Stimulated activated CD4-positive, alpha-beta T cell treated with anti-CD3 and anti-CD28 coated beads, Interleukin-2, amount 100 ng/mL, for 24 hours (primary cell): ENCODE results near the gene IMMP2L.

Experiments used
- DNase-seq, 2 donors: peaks; one replicate each; pipeline ENCODE4 v3.0.0-alpha.2; 2020

The IMMP2L gene

DNA sequence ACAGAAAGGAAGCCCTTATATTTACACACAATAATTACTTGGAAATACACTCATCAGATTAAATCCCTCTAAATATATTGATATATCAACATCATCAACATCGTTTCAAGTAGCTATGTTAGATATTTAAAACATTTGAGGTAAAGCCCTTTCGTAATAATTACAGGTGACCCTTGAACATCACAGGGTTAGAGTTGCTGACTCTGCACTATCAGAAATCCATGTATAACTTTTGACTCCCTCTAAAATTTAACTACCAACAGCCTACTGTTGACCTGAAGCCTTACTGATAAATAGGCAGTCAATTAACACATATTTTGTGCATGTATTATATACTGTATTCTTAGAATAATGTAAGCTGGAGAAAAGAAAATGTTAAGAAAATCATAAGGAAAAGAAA lies 505.9 kb downstream of the IMMP2L start:
- DNase-seq: no peak

DNA sequence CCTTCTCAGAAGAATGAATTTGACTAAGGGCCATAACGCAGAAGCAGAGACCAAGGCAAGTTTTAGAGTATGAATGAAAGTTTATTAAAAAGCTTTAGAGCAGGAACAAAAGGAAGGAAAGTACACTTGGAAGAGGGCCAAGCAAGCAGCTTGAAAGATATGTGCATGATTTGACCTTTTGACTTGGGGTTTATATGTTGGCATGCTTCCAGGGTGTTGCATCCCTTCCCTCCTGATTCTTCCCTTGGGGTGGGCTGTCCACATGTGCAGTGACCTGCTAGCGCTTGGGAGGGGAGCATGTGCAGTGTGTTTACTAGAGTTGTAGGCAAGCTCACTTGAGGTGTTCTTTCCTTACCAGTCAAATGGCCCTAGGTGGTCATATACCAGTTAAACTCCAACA lies 509.3 kb downstream of the IMMP2L start:
- DNase-seq: no peak

DNA sequence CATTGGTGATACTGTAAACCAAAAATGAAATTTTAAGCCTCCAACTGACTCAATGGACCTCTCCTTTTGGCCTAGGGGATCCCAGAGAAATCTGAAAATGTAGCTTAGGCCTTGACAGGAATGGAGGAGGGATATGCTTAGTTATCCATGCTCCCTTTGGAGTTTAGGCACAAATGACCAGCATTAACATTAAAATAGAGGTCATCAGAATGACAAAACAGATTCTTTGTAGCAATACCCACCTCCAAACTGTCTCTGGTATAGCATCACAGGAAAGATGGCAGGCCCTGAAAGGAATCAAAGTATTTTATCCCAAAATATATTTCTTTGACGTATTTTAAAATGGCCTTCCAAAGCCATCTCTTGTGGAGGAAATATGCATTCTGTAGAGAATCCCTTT lies 510.5 kb downstream of the IMMP2L start:
- no peak for DNase-seq

GRCh38 chr7:111050875-111051416 lies 511.3 kb downstream of the IMMP2L start:
- no peak for DNase-seq

DNA sequence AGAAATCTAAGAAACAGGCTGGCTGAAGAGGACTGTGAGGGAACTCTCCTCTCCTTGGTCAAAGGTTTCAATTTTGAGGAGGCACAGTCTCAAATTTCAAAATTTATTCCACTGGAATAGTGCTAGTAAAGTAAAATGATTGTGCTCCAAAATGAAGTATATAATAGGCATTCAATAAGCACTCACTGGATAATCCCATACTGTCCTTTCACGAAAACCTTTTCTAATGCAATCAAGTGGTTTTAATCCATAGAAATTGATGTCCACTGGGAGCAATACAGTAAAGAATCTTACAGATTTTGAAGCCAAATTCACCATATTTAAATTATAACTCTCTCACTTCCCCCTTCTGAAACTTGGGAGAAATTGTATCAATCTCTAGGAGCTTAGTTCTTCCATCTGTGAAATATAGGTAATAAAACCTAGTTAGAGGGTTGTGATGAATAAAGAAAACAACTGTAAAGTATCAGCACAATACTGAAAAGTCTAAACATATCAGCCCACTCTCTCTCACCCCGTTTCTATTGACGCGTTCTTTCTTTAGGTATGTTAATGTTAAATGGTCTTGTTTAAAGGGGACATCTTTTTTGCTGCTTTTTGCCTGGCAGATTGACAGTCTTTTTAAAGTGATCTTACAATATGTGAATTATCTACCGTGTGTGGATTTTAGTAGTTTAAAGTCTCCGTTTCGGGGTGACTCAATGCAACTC lies 512.2 kb downstream of the IMMP2L start:
- DNase-seq: no peak

- DNase-seq: no peak
Observed at GRCh38 chr7:111047595-111047994, 514.7 kb downstream of the IMMP2L start.

GRCh38 chr7:111045449-111045848 lies 516.8 kb downstream of the IMMP2L start:
- no peak for DNase-seq

- no peak for DNase-seq
Observed at GRCh38 chr7:111043561-111043960, 518.7 kb downstream of the IMMP2L start.

GRCh38 chr7:111042842-111043241 lies 519.5 kb downstream of the IMMP2L start:
- DNase-seq: no peak

DNA sequence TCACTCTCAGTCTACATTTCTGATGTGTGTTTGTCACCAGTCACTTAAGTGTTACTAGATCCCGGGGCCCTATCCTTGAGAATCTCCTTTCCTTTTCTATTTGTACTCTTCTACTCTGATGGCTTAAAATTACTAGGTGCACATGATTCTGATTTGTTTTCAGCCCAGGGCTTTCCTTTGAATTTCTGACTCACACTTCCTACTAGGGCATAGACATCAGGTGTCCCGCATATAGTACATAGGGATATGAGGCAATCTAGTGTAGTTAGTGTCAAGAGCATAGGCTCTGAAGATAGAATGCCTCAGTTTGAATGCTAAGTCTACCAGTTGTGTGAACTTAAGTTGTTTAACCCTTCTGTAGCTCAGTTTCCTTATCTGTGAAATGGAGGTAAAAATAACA lies 520.7 kb downstream of the IMMP2L start:
- DNase-seq: no peak

- no peak for DNase-seq
Observed at GRCh38 chr7:111038185-111038584, 524.1 kb downstream of the IMMP2L start.

- no peak for DNase-seq
Observed at GRCh38 chr7:111031916-111032315, 530.4 kb downstream of the IMMP2L start.

DNA sequence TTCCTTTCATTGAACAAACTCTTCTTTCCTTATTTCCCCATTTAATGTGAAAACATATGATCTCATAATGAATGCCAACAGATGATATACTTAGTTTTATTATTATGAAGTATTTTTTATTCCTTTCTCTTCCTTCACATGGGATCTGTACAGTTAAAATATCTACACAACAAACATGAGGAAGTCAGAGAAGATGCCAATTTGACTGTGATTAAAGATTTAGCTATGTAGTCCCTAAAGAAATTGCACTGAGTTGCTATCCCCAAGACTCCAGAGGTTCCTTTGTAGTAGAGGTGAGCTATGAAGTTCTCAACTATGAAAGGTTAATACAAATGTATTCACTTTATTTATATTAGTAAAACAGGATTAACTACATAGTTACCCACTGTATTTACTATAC lies 532.0 kb downstream of the IMMP2L start:
- no peak for DNase-seq

DNA sequence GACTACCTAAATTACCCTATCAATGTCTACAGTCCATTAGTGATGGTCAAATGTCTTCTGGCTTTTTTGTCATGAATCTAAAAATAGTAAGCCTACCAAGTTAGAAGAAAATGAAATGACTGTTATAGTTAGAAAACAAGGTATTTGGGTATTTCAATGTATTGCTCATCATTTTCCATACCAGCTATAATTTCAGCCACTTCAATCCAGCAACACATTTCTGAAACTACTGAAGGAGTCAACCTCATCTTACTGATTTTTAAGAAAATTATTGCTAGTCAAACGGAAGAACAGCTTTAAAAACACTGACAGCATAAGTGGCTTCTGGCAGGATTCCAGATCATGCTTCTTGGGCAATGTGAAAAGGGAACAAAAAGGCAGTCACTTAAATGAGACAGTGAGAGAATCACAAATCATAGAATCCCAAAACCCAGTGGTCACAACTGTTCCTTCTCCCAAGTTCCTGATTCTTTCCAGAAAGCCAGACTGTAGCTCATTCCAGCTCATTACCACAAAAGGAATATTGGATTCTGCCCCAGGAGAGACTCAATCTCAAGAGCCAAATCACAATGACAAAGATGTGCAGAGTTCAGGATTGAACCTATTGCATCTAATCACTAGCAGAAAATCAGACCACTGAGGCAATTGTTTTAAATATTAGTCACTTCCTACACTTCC lies 532.6 kb downstream of the IMMP2L start:
- DNase-seq: peak; percentile 28 to 65

DNA sequence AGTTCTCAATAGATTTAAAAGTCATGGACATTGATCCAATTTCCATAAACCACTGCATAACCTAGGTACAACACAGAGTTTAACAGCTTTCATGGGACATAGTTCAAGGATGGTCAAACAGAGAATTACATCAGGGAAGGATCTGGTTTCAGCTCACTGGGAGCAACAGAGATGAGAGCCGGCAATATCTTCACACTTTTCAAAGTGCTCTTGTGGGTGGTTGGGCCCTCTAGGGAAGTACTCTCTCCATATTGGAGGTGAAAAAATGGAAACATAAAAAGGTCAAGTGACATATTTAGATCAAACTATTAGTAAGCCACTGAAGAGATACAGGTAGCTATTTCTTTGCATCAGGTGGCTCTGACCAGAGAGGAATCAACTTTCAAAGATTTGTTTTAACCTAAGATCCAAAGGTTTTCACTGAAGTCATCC lies 533.1 kb downstream of the IMMP2L start:
- DNase-seq: no peak

DNA sequence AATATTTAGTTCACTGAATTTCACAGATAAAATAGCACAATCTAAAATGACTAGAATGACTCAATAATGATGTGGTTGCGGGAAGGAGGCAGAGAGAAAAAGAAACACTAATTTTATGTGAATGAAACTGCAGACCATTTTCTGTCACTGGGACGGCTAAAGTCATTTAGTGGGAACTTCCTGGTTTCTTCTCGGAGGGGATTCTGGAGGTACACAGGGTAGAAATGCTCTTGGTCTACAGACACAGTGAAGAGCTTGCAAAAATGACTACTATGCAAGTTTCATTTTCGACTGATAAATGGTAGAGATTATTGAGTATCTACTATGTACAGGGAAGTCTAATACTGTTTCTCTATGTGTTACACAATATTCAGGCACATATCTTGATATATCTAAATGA lies 534.9 kb downstream of the IMMP2L start:
- no peak for DNase-seq

- DNase-seq: no peak
Observed at GRCh38 chr7:111026806-111027205, 535.5 kb downstream of the IMMP2L start.

- DNase-seq: no peak
Observed at GRCh38 chr7:111026343-111026742, 535.9 kb downstream of the IMMP2L start.

GRCh38 chr7:111025006-111025405 lies 537.3 kb downstream of the IMMP2L start:
- DNase-seq: peak; percentile 20 to 40

- DNase-seq: no peak
Observed at GRCh38 chr7:111018960-111019736, 543.1 kb downstream of the IMMP2L start.

GRCh38 chr7:111018447-111018846 lies 543.8 kb downstream of the IMMP2L start:
- DNase-seq: no peak

DNA sequence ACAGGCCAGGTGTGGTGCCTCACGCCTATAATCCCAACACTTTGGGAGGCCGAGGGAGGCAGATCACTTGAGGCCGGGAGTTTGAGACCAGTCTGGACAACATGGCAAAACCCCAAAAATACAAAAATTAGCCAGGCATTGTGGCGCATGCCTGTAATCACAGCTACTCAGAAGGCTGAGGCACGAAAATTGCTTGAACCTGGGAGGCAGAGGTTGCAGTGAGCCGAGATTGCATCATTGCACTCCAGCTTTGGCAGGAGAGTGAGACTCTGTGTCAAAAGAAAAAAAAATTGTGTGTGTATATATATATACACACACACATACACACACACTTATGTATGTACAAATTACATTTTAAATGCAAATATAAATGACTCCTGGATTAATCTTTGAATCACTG lies 548.2 kb downstream of the IMMP2L start:
- DNase-seq: no peak
